BLaER1 (cell line): Measurements from ENCODE around the gene UROC1.
A peak's percentile ranks its signal among the peaks of the same experiment; 100 is the strongest.

Experiments used
- H3K27ac ChIP-seq: shearing (Covaris generic); formaldehyde crosslinking; 2 replicates; pipeline ENCODE4 v1.8.1; 2022
- H3K27me3 ChIP-seq: shearing (Covaris generic); formaldehyde crosslinking; 2 replicates; pipeline ENCODE4 v1.8.1; 2022
- H3K36me3 ChIP-seq: shearing (Covaris generic); formaldehyde crosslinking; 2 replicates; pipeline ENCODE4 v1.8.1; 2022
- H3K4me1 ChIP-seq: shearing (Covaris generic); formaldehyde crosslinking; 2 replicates; pipeline ENCODE4 v1.8.1; 2022
- H3K4me2 ChIP-seq: shearing (Covaris generic); formaldehyde crosslinking; 2 replicates; pipeline ENCODE4 v1.8.1; 2022
- H3K4me3 ChIP-seq: shearing (Covaris generic); formaldehyde crosslinking; 2 replicates; pipeline ENCODE4 v1.8.1; 2022
- H3K9ac ChIP-seq: shearing (Covaris generic); formaldehyde crosslinking; 2 replicates; pipeline ENCODE4 v1.8.1; 2022
- H3K9me3 ChIP-seq: shearing (Covaris generic); formaldehyde crosslinking; 2 replicates; pipeline ENCODE4 v1.8.1; 2022
- H4K20me1 ChIP-seq: shearing (Covaris generic); formaldehyde crosslinking; 2 replicates; pipeline ENCODE4 v1.8.1; 2022
- Cebpa-rat ChIP-seq: shearing (Covaris generic); IDR thresholded peaks from 2 replicates; pipeline ENCODE4 v1.8.1; 2022

The UROC1 gene

DNA sequence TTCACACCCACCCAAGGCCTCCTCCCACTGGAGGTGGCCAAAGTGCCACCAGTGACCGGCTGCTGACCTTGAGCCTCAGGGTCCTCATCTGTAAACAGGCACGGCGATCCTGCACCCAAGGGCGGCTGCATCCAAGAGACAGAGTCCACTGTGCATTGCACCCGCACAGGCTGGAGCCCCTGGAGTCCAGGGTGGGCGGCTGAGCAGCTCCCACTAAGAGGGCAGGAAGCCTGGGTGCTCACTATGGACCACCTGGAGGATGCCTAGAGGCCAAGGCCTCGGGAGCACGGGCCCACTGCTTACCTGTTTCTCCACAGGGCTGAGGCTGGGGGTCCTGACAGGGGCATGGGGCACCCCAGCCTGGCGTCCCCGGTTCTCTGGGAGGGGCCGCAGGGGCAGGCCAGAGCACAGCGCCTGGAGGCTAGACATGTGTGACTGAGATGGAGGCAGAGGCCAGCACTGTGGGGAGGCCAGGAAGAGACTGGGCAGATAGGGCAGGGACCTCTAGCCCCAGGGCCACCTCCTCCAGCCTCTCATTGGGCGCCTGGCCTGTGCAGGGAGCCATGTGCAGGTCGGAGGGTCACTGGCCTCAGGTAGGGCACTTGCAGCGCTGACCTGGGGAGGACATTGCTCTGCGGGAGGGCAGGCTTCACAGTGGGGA, at the start of gene UROC1:
Gene UROC1, minus strand, starts transcription at position 483 of the 661 bp plus-strand sequence. Its CDS starts 54 bp downstream, at position 429.
- H3K27ac ChIP-seq, result no peak within 1 kb of the TSS
- H3K27me3 ChIP-seq, result 0 out of 2 replicates have a peak, but pooled peaks cover 2% of the 10 kb centered on the region
- TF ChIP-seq Cebpa-rat, result no peak
- H3K9me3 ChIP-seq, result no peaks in the 10 kb centered on the region
- peaks cover 25% of the 10 kb centered on the region for H3K4me1 ChIP-seq
- H3K4me2 ChIP-seq, result peak within 1 kb of the TSS; percentile 73
- H3K4me3 ChIP-seq, result no peak within 1 kb of the TSS
- no peaks in the 10 kb centered on the region for H4K20me1 ChIP-seq
- H3K36me3 ChIP-seq, result no peaks in the 10 kb centered on the region
- H3K9ac ChIP-seq, result no peak within 1 kb of the TSS

GRCh38 chr3:126562737-126563276, 45.2 kb upstream of the UROC1 start:
- no peaks in the 10 kb centered on the region for H3K36me3 ChIP-seq
- H3K27me3 ChIP-seq, result no peaks in the 10 kb centered on the region
- H3K9ac ChIP-seq, result no peak overlapping the region

DNA sequence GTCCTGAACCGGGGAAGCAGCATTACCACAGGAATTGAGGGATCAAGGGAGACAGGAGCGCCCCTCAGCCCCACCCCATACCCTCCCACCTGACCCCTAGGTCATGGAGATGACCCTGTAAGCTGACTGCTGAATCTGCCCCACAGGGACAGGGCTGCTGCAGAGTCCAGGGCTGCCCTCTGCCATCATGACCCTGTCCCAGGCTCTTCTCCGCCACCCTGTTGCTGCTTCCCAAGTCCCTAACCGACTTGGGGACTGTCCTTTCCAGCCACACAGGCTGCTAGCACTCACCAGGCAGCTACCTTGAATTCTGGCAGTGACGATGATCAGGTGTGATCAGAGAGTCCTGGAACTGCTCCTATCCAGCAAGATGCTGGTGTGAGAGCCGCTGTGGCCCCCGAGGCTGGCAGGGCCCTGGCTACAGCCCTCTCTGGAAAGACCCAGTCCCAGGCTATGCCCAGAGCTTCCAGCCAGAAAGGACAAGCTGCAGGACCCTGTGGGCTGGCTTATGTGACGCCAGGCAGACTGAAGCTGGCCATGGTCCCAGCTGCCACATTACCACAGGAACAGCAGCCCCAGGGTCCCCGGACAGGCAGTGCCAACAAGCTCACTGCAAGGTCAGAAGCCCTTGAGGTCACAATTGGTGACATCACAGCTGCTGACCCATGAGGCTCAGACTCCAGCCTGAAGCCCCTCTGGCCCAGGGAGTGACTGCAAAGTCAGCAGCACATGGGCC, 40.9 kb upstream of the UROC1 start, which contains the start of gene C3orf22:
Gene C3orf22, minus strand, starts transcription at position 597 of the 736 bp plus-strand sequence. CDS start 5,542 bp downstream, outside the sequence.
- no peaks in the 10 kb centered on the region for H3K4me1 ChIP-seq
- H4K20me1 ChIP-seq, result no peaks in the 10 kb centered on the region
- no peak within 1 kb of the TSS for H3K4me3 ChIP-seq
- H3K27ac ChIP-seq, result no peak within 1 kb of the TSS
- H3K27me3 ChIP-seq, result no peaks in the 10 kb centered on the region
- no peak within 1 kb of the TSS for H3K9ac ChIP-seq
- H3K4me2 ChIP-seq, result no peak within 1 kb of the TSS
- no peak for TF ChIP-seq Cebpa-rat
- H3K36me3 ChIP-seq, result no peaks in the 10 kb centered on the region
- H3K9me3 ChIP-seq, result peaks cover 7% of the 10 kb centered on the region; the same call in 1 of the 2 replicates

More at GRCh38 chr3:126562737-126563276, 45.2 kb upstream of the UROC1 start:
- Histone ChIP-seq H3K4me3 (no peak overlapping the region), H3K4me2 (no peak overlapping the region), H3K27ac (no peak overlapping the region), H3K9me3 (peaks cover 7% of the 10 kb centered on the region; the same call in 1 of the 2 replicates), H3K4me1 (no peaks in the 10 kb centered on the region), H4K20me1 (no peaks in the 10 kb centered on the region)
- TF ChIP-seq Cebpa-rat, result no peak

DNA sequence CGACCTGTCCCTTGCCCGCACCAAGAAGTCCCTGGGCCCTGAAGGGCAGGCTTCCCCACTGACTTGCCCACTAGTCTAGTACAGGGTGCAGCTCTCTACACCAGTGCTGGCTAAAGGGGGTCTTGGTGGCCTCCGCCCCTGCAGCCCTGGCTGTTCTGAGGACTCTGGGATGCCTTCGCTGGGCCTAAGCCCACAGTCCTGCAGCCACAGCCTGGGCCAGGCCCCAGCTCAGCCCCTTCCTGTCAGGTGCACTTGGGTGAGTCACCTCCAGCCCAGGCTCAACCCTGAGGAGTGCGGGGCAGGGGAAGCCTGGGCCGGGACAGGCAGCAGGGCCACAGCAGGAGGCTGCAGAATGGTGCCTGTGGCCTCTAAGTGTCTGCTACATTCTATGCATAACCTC, 40.2 kb upstream of the UROC1 start:
- peaks cover 5% of the 10 kb centered on the region; the same call in 1 of the 2 replicates for H3K9me3 ChIP-seq
- no peak overlapping the region for H3K4me3 ChIP-seq
- H3K4me2 ChIP-seq, result no peak overlapping the region
- H3K27me3 ChIP-seq, result no peaks in the 10 kb centered on the region
- no peak overlapping the region for H3K27ac ChIP-seq
- H3K4me1 ChIP-seq, result no peaks in the 10 kb centered on the region
- TF ChIP-seq Cebpa-rat, result no peak
- no peaks in the 10 kb centered on the region for H3K36me3 ChIP-seq
- no peak overlapping the region for H3K9ac ChIP-seq
- H4K20me1 ChIP-seq, result no peaks in the 10 kb centered on the region

GRCh38 chr3:126557415-126557745, 39.8 kb upstream of the UROC1 start:
- Histone ChIP-seq H3K36me3 (no peaks in the 10 kb centered on the region), H3K9ac (no peak overlapping the region), H3K4me1 (no peaks in the 10 kb centered on the region), H3K4me3 (no peak overlapping the region), H3K27me3 (no peaks in the 10 kb centered on the region), H4K20me1 (no peaks in the 10 kb centered on the region), H3K9me3 (0 out of 2 replicates have a peak, but pooled peaks cover 4% of the 10 kb centered on the region), H3K27ac (no peak overlapping the region), H3K4me2 (no peak overlapping the region)
- TF ChIP-seq Cebpa-rat, result no peak

DNA sequence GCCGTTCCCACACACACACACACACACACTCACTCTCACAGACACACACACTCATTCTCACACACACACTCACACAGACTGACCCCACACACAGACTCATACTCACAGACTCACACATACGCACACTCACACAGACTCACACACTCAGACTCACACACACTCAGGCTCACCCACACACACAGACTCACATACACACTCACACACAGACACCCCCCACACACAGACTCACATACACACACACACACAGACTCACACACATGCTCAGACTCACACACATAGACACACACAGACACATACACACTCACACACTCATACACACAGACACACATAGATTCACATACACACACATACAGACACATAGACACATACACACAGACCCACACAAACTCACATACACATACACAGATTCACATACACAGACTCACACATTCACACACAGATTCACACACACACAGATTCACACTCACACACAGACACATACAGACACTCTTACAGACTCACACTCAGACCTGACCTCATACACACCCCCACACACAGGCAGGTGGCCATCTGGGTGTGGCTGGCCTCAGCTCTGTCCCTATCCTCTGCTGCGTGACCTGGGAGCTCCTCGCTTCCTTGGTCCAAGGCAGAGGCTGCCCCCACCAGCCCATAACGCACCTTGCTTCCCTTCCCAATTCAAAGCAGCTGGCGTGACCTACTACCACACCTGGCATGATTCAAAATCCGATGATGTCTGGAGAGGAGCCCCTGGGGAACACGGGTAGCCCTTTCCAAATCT, 39.3 kb upstream of the UROC1 start:
- H3K27ac ChIP-seq, result no peak overlapping the region
- H3K9ac ChIP-seq, result no peak overlapping the region
- no peaks in the 10 kb centered on the region for H4K20me1 ChIP-seq
- no peak for TF ChIP-seq Cebpa-rat
- H3K27me3 ChIP-seq, result no peaks in the 10 kb centered on the region
- no peaks in the 10 kb centered on the region for H3K36me3 ChIP-seq
- H3K4me2 ChIP-seq, result no peak overlapping the region
- H3K4me3 ChIP-seq, result no peak overlapping the region
- 0 out of 2 replicates have a peak, but pooled peaks cover 4% of the 10 kb centered on the region for H3K9me3 ChIP-seq
- peaks cover under 1% of the 10 kb centered on the region; the same call in 1 of the 2 replicates for H3K4me1 ChIP-seq

GRCh38 chr3:126555795-126556636, 38.4 kb upstream of the UROC1 start:
- Histone ChIP-seq H3K27ac (no peak overlapping the region), H3K4me1 (peaks cover 9% of the 10 kb centered on the region; the same call in 1 of the 2 replicates), H3K4me2 (no peak overlapping the region), H3K9ac (no peak overlapping the region), H3K36me3 (no peaks in the 10 kb centered on the region), H3K4me3 (no peak overlapping the region), H3K9me3 (no peaks in the 10 kb centered on the region), H4K20me1 (no peaks in the 10 kb centered on the region), H3K27me3 (no peaks in the 10 kb centered on the region)
- TF ChIP-seq Cebpa-rat, result no peak

DNA sequence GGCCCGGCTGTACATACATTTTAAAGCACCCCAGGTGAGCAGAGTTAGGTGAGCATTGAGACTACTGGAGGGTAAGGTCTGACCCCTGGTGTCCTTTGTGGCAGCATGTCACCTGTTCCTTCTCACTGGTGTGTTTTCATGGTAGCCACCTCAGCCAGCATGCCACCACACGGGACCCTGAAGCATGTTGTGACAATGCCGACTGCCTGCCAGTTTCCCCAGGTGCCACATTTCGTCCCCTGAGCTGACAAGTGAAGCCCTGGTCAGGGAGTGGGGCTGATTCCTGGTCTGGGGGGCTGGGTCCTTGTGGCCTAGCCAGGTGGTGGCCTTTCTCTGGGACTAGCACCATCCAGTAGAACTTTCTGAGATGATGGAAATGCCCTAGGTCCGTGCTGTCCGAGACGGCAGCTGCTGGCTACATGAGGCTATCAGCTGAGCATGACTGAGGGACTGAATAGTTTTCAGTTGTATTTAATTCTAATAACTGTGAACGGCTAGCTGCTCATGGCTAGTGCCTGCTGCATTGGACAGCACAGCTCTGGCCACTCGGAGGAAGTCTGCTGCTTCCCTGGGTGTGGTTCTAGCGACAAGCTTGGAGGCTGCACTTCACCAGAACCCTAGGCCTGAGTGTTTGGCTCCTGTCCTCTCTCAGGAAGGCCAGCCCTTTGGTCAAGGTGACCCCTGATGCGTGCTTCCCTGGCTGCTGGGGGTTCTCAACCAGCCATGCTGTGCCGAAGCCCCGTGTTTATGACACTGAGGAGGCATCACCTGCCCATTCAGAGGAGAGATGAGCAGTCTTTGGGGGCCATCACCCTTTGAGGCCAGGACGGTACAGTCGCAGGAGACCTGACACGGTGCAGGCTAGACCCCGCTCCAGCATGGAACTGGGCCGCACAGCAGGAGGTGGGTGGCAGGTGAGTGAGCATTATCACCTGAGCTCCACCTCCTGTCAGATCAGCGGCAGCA, 37.3 kb upstream of the UROC1 start:
- Histone ChIP-seq H3K36me3 (no peaks in the 10 kb centered on the region), H3K27me3 (no peaks in the 10 kb centered on the region), H3K4me3 (no peak overlapping the region), H3K4me1 (peaks cover 20% of the 10 kb centered on the region), H3K9ac (no peak overlapping the region), H4K20me1 (no peaks in the 10 kb centered on the region), H3K9me3 (no peaks in the 10 kb centered on the region), H3K4me2 (no peak overlapping the region), H3K27ac (no peak overlapping the region)
- no peak for TF ChIP-seq Cebpa-rat
